HepG2 (cell line): ENCODE data around the gene B4GALT7. TPM values are rescaled to one million over a fixed set of nuclear protein-coding genes. Genes with fewer than 3 reads are reported as not detected.

Experiments used
- ATF5 ChIP-seq: sonication (generic); formaldehyde crosslinking; IDR thresholded peaks from 2 replicates; pipeline ENCODE4 v1.4.0; 2020; ENCODE audit warnings: mild to moderate bottlenecking, low read depth, missing genetic modification reagents
- CSRNP2 ChIP-seq: sonication (generic); formaldehyde crosslinking; conservative IDR thresholded peaks from 2 replicates; pipeline ENCODE4 v1.8.0; 2022; ENCODE audit warnings: low read depth, missing genetic modification reagents
- FOXA1 ChIP-seq, 2 experiments: fragments of 450-650 bp in 1 of 2; sonication (generic) in 1 of 2; formaldehyde crosslinking in 1 of 2; IDR thresholded peaks; 2 replicates each; pipeline versions ENCODE4 v1.4.0 to v1.6.1; 2016 to 2020; ENCODE audit warnings: missing genetic modification reagents in 1 of 2
- KDM5B ChIP-seq: sonication (generic); formaldehyde crosslinking; IDR thresholded peaks from 2 replicates; pipeline ENCODE4 v1.4.0; 2020; ENCODE audit warnings: missing genetic modification reagents, mild to moderate bottlenecking, borderline replicate concordance
- MXD1 ChIP-seq: sonication (generic); formaldehyde crosslinking; IDR thresholded peaks from 2 replicates; pipeline ENCODE4 v1.4.0; 2020; ENCODE audit warnings: mild to moderate bottlenecking, missing genetic modification reagents
- RAD21 ChIP-seq: fragments of 450-650 bp; formaldehyde crosslinking; IDR thresholded peaks from 2 replicates; pipeline ENCODE4 v1.5.0; 2020; ENCODE audit warnings: mild to moderate bottlenecking
- SAFB2 ChIP-seq: sonication (generic); formaldehyde crosslinking; IDR thresholded peaks from 2 replicates; pipeline ENCODE4 v1.5.1; 2020; ENCODE audit warnings: missing genetic modification reagents, low read depth, mild to moderate bottlenecking, borderline replicate concordance
- SOX5 ChIP-seq: IDR thresholded peaks from 2 replicates; pipeline ENCODE4 v1.6.1; 2016; ENCODE audit warnings: borderline replicate concordance
- STAG1 ChIP-seq: sonication (generic); formaldehyde crosslinking; IDR thresholded peaks from 2 replicates; pipeline ENCODE4 v1.4.0; 2020; ENCODE audit warnings: missing genetic modification reagents
- THAP8 ChIP-seq: sonication (generic); formaldehyde crosslinking; IDR thresholded peaks from 2 replicates; pipeline ENCODE4 v1.5.1; 2020; ENCODE audit warnings: missing genetic modification reagents, mild to moderate bottlenecking, borderline replicate concordance
- TOPORS ChIP-seq: sonication (generic); formaldehyde crosslinking; IDR thresholded peaks from 2 replicates; pipeline ENCODE4 v1.8.0; 2023; ENCODE audit warnings: mild to moderate bottlenecking, missing genetic modification reagents
- ZBED4 ChIP-seq: sonication (generic); formaldehyde crosslinking; IDR thresholded peaks from 2 replicates; pipeline ENCODE4 v1.4.0; 2020; ENCODE audit warnings: missing genetic modification reagents, borderline replicate concordance
- ZKSCAN1 ChIP-seq: fragments of 150-350 bp; IDR thresholded peaks from 2 replicates; pipeline ENCODE4 v1.6.1; 2014; ENCODE audit warnings: low read length
- ZNF605 ChIP-seq: sonication (generic); formaldehyde crosslinking; IDR thresholded peaks from 2 replicates; pipeline ENCODE4 v1.8.0; 2022; ENCODE audit warnings: mild to moderate bottlenecking, missing genetic modification reagents
- ZNF614 ChIP-seq: IDR thresholded peaks from 2 replicates; pipeline ENCODE4 v1.6.1; 2018; ENCODE audit warnings: missing biosample characterization, missing genetic modification reagents, inconsistent platforms, borderline replicate concordance
- ZNF678 ChIP-seq: sonication (generic); formaldehyde crosslinking; IDR thresholded peaks from 2 replicates; pipeline ENCODE4 v1.4.0; 2020; ENCODE audit warnings: mild to moderate bottlenecking, missing genetic modification reagents
- ZNF850 ChIP-seq: sonication (generic); formaldehyde crosslinking; conservative IDR thresholded peaks from 2 replicates; pipeline ENCODE4 v1.9.0; 2021; ENCODE audit warnings: mild to moderate bottlenecking, missing genetic modification reagents
- ZSCAN25 ChIP-seq: sonication (generic); formaldehyde crosslinking; IDR thresholded peaks from 2 replicates; pipeline ENCODE4 v1.8.0; 2022; ENCODE audit warnings: mild to moderate bottlenecking, missing genetic modification reagents
- polyA plus RNA-seq, 8 experiments: library from polyadenylated mRNA; depleted of rRNA in 3 of 8; stranded (reverse) in 7 of 8; unstranded in 1 of 8; fragments of >200 nt; fragmentation: Illumina TruSeq in 4 of 8; extraction: Trizol in 4 of 8; gene quantifications; 2 replicates each; pipeline versions ENCODE4 v1.2.1 to v1.2.3, GENCODE V29; 2011 to 2016; ENCODE audit warnings: low read depth in 4 of 8, missing spikeins in 1 of 8, mixed read lengths in 1 of 8; ENCODE audit not compliant: insufficient read depth in 1 of 8
- total RNA-seq, 5 experiments: library from RNA; depleted of rRNA; stranded (reverse); fragments of >200 nt; fragmentation: Illumina TruSeq; extraction: Trizol; gene quantifications; 2 replicates each; pipeline ENCODE4 v1.2.3, GENCODE V29; 2016; ENCODE audit warnings: low read depth in 1 of 5

B4GALT7 gene
- total and polyA plus RNA-seq, 2 of the 13 experiments (the other 11 are each of a cell fraction or from before 2014, with no cell fraction given) = 16.4 to 20.5 TPM

- TF ChIP-seq ZBED4 (CRISPR knock-in tag) = peak; percentile 75
- no peak for TF ChIP-seq FOXA1 (IDR thresholded peaks at IDR 0.05)
- no peak for TF ChIP-seq FOXA1 (CRISPR knock-in tag; IDR thresholded peaks at IDR 0.05)
- TF ChIP-seq ZNF850 (CRISPR knock-in tag) = no peak
- no peak for TF ChIP-seq ZKSCAN1
- peak; percentile 35; the same call in 1 of the 2 replicates for TF ChIP-seq STAG1
- TF ChIP-seq SOX5 (CRISPR knock-in tag) = peak; percentile 9; the same call in 1 of the 2 replicates
- peak; percentile 91; the same call in 1 of the 2 replicates for TF ChIP-seq ZNF678
- TF ChIP-seq MXD1 (CRISPR knock-in tag) = no peak; the same call in 1 of the 2 replicates
- TF ChIP-seq KDM5B (CRISPR knock-in tag) = no peak
- TF ChIP-seq CSRNP2 = no peak
- no peak for TF ChIP-seq ZNF614 (CRISPR knock-in tag)
- no peak for TF ChIP-seq ATF5 (CRISPR knock-in tag)
- TF ChIP-seq RAD21 (CRISPR knock-in tag) = peak; percentile 62; the same call in 1 of the 2 replicates
- TF ChIP-seq THAP8 (CRISPR knock-in tag) = no peak
- TF ChIP-seq ZNF605 (CRISPR knock-in tag) = peak; percentile 46; the same call in 1 of the 2 replicates
- TF ChIP-seq SAFB2 (CRISPR knock-in tag) = 0 out of 2 replicates have a peak, but pooled peaks have one; percentile 30
- no peak for TF ChIP-seq ZSCAN25
- peak; percentile 98 for TF ChIP-seq TOPORS (CRISPR knock-in tag)
Observed at GRCh38 chr5:177599731-177600507, at the start of gene B4GALT7 (continued).
